Measurements from ENCODE around the gene STAT5B. TPM values are rescaled to one million over a fixed set of nuclear protein-coding genes. Genes with fewer than 3 reads are reported as not detected.

Gene STAT5B
- total and polyA plus RNA-seq, 9 of the 15 experiments (the other 6 are each of a cell fraction or from before 2014, with no cell fraction given), result 20.8 to 176 (median 92.4) TPM

DNA sequence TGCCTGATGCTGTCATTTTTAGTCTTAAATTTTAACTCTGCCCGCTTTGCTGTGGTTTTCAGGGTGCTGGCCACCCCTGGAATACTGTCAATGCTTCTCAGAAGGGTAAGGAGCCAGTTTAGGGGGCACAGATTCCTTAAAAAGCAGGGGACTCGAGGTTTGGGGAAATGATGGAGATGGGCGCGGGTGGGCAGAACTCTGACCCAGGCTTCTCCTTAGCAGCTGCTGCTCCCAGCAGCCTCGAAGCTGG is 35.8 kb upstream of the STAT5B start (continued):
- TF ChIP-seq AFF1 (IDR thresholded peaks at IDR 0.05; ENCODE audit: low read depth in 1 of 2, partially characterized antibody in 2 of 2), result peak in 1 of 2 experiments; percentile 4
- no peak for TF ChIP-seq ZNF143 (CRISPR knock-in tag; IDR thresholded peaks at IDR 0.05)
- no peak for TF ChIP-seq CTBP1 (IDR thresholded peaks at IDR 0.05; ENCODE audit: borderline replicate concordance)
- TF ChIP-seq NCOA2 (IDR thresholded peaks at IDR 0.05; ENCODE audit: partially characterized antibody in 2 of 2), result no peak
- no peak for TF ChIP-seq ZNF398 (CRISPR knock-in tag; IDR thresholded peaks at IDR 0.05)
- TF ChIP-seq XRCC3 (IDR thresholded peaks at IDR 0.05), result no peak
- TF ChIP-seq TEAD1 (CRISPR knock-in tag; IDR thresholded peaks at IDR 0.05), result no peak
- no peak for TF ChIP-seq SAFB2 (IDR thresholded peaks at IDR 0.05; ENCODE audit: borderline replicate concordance, low read depth, low read length, severe bottlenecking)
- TF ChIP-seq, protein P1, sequence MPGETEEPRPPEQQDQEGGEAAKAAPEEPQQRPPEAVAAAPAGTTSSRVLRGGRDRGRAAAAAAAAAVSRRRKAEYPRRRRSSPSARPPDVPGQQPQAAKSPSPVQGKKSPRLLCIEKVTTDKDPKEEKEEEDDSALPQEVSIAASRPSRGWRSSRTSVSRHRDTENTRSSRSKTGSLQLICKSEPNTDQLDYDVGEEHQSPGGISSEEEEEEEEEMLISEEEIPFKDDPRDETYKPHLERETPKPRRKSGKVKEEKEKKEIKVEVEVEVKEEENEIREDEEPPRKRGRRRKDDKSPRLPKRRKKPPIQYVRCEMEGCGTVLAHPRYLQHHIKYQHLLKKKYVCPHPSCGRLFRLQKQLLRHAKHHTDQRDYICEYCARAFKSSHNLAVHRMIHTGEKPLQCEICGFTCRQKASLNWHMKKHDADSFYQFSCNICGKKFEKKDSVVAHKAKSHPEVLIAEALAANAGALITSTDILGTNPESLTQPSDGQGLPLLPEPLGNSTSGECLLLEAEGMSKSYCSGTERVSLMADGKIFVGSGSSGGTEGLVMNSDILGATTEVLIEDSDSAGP (CRISPR knock-in tag; IDR thresholded peaks at IDR 0.05), result no peak
- TF ChIP-seq HMGN3 (IDR thresholded peaks at IDR 0.05; ENCODE audit: borderline replicate concordance, extremely low read depth, insufficient read length, low read depth, low read length), result no peak
- TF ChIP-seq, protein P2, sequence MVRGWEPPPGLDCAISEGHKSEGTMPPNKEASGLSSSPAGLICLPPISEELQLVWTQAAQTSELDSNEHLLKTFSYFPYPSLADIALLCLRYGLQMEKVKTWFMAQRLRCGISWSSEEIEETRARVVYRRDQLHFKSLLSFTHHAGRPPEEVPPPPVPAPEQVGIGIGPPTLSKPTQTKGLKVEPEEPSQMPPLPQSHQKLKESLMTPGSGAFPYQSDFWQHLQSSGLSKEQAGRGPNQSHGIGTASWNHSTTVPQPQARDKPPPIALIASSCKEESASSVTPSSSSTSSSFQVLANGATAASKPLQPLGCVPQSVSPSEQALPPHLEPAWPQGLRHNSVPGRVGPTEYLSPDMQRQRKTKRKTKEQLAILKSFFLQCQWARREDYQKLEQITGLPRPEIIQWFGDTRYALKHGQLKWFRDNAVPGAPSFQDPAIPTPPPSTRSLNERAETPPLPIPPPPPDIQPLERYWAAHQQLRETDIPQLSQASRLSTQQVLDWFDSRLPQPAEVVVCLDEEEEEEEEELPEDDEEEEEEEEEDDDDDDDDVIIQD (CRISPR knock-in tag; IDR thresholded peaks at IDR 0.05), result no peak
- no peak for TF ChIP-seq ETS1 (conservative IDR thresholded peaks at IDR 0.05; ENCODE audit: control insufficient read depth, low read depth, low read length)
- TF ChIP-seq ZNF41 (CRISPR knock-in tag; conservative IDR thresholded peaks at IDR 0.05), result no peak
- TF ChIP-seq ILK (tag; IDR thresholded peaks at IDR 0.05; ENCODE audit: borderline replicate concordance, low read depth), result no peak
- TF ChIP-seq SIX5 (IDR thresholded peaks at IDR 0.05; ENCODE audit: borderline replicate concordance in 1 of 2, insufficient read depth in 1 of 2, low read depth in 1 of 2, low read length in 2 of 2), result no peak
- TF ChIP-seq MYC (IDR thresholded peaks at IDR 0.05; ENCODE audit: low read depth, low read length), result no peak
- TF ChIP-seq MYC (CRISPR knock-in tag; IDR thresholded peaks at IDR 0.05; ENCODE audit: borderline replicate concordance, low read depth), result peak; percentile 74; the same call in 1 of the 2 replicates
- no peak for TF ChIP-seq ZKSCAN3 (CRISPR knock-in tag; IDR thresholded peaks at IDR 0.05)

Measured in K562 (cell line).